HG02840 (cell line): ENCODE data around the gene ULK1.
"Not testable (repeated sequence)": the region's sequence is repeated elsewhere in the genome, so short reads cannot be mapped to it uniquely, and the experiment has no call there.

Experiments
- ATAC-seq: cut with Tn5 transposase; IDR thresholded peaks from one replicate; pipeline ENCODE4 v1.9.1; 2021; ENCODE audit warnings: mild to moderate bottlenecking, moderate library complexity, moderate number of reproducible peaks; ENCODE audit not compliant: unreplicated experiment, low FRiP score

Gene ULK1

GRCh38 chr12:131960590-131961325 is 66.3 kb downstream of the ULK1 start:
- ATAC-seq = not testable (repeated sequence)

- ATAC-seq = not testable (repeated sequence)
Measured at GRCh38 chr12:131961328-131961727, 66.9 kb downstream of the ULK1 start.

DNA sequence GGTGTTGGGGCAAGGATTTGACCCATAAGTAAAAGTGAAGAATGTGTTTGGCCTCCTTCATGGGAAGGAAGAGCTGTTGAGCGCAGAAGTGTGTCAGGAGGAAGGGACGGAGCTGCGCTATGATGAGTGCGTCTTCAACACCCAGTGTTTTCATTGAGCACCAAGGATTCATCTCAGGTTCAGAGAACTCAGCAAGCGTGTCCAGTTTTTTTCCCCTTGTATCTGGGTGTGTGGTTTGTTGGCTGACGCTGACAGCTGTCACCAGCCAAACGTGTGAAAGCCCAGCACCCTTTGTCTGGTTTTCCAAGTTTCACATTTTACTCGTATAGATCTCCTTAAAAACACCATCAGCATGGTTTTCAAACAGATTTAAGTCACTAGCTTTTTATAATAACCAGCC is 67.6 kb downstream of the ULK1 start:
- ATAC-seq = no peak

- ATAC-seq = no peak
Measured at GRCh38 chr12:131963381-131963780, 69.0 kb downstream of the ULK1 start.

GRCh38 chr12:131965073-131965472 is 70.7 kb downstream of the ULK1 start:
- ATAC-seq = no peak

DNA sequence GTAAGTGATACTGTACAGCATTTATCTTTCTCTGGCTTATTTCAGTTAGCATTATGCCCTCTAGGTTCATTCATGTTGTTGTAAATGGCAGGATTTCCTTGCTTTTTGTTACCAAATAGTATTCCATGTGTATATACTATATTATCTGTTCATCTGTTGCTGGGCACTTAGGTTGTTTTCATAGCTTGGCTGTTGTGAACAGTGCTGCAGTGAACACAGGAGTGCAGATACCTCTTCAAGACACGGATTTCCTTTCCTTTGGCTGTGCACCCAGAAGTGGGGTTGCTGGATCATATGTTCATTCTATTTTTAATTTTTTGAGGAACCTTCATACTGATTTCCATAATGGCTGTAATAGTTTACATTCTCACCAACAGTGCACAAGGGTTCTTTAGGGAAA is 76.8 kb downstream of the ULK1 start:
- ATAC-seq = no peak
